ENCODE measurements around the gene CEP162. TPM values are rescaled to one million over a fixed set of nuclear protein-coding genes. Genes with fewer than 3 reads are reported as not detected.

CEP162 gene
- total and polyA plus RNA-seq, 2 of the 8 experiments (the other 6 are each of a cell fraction or from before 2014, with no cell fraction given) = 1.3 to 10.6 TPM

GRCh38 chr6:84249724-84250123 is 22.3 kb upstream of the CEP162 start:
- Histone ChIP-seq H3K79me1 (ENCODE audit: low read depth, low read length) (no peaks in the 10 kb centered on the region), H3K4me2 (ENCODE audit: insufficient read depth in 1 of 2, low read depth in 2 of 2, low read length in 2 of 2) (no peak overlapping the region), H3K18ac (ENCODE audit: extremely low read depth, low read length) (no peak overlapping the region; the same call in 1 of the 2 replicates), H3K79me2 (ENCODE audit: control insufficient read depth in 1 of 2, insufficient read depth in 2 of 2, low read length in 2 of 2) (no peaks in the 10 kb centered on the region), H3K9me3 (ENCODE audit: insufficient read depth in 2 of 2, low read depth in 1 of 2, low read length in 1 of 2) (no peaks in the 10 kb centered on the region), H4K5ac (ENCODE audit: insufficient read length, low read depth, low read length) (no peak overlapping the region), H2BK5ac (ENCODE audit: low read depth, low read length) (no peak overlapping the region), H2AFZ (ENCODE audit: low read length) (peak overlapping the region; percentile 93), H4K8ac (ENCODE audit: extremely low read depth, insufficient read depth, low read length) (no peak overlapping the region), H3K27ac (ENCODE audit: low read depth, low read length) (no peak overlapping the region), H3K4me3 (ENCODE audit: extremely low read depth in 1 of 4, insufficient read depth in 2 of 4, low read depth in 3 of 4, low read length in 4 of 4) (no peak overlapping the region), H3K36me3 (ENCODE audit: control insufficient read depth in 2 of 4, insufficient read depth in 4 of 4, low read length in 3 of 4) (no peaks in the 10 kb centered on the region), H3K23me2 (ENCODE audit: low read depth, low read length) (no peaks in the 10 kb centered on the region; the same call in 1 of the 2 replicates), H2AK5ac (ENCODE audit: low read depth, low read length) (no peak overlapping the region), H2BK20ac (ENCODE audit: low read length) (no peak overlapping the region), H3K27me3 (replicated peaks in 1 of 4; ENCODE audit: control insufficient read depth in 3 of 4, extremely low read depth in 1 of 4, insufficient read depth in 3 of 4, low read length in 3 of 4) (no peaks in the 10 kb centered on the region), H3K4ac (replicated peaks; ENCODE audit: insufficient read length, low read depth, low read length) (no peak overlapping the region), H2BK120ac (replicated peaks; ENCODE audit: low read depth, low read length) (no peak overlapping the region), H3K23ac (ENCODE audit: insufficient read length) (no peak overlapping the region), H3K14ac (ENCODE audit: insufficient read length) (no peak overlapping the region), H3K9ac (replicated peaks in 1 of 4; ENCODE audit: extremely low read depth in 1 of 4, low read depth in 3 of 4, low read length in 3 of 4) (no peak overlapping the region), H2BK15ac (ENCODE audit: low read length) (no peak overlapping the region), H4K20me1 (replicated peaks in 1 of 2; ENCODE audit: control insufficient read depth in 1 of 2, insufficient read depth in 2 of 2, low read length in 2 of 2) (no peaks in the 10 kb centered on the region), H3K4me1 (replicated peaks in 1 of 4; ENCODE audit: control insufficient read depth in 3 of 4, insufficient read depth in 4 of 4, low read length in 3 of 4) (no peaks in the 10 kb centered on the region), H2BK12ac (ENCODE audit: low read depth, low read length) (no peak overlapping the region), H3K56ac (replicated peaks; ENCODE audit: insufficient read length, low read depth, low read length) (no peak overlapping the region), H4K91ac (replicated peaks; ENCODE audit: insufficient read length, low read length) (no peak overlapping the region)
- ChIA-PET POLR2A (ENCODE audit: partially characterized antibody) (no interaction called here), CTCF (ENCODE audit: partially characterized antibody) (no interaction called here)
- DNase-seq (ENCODE audit: low read depth in 1 of 2, low spot score in 2 of 2) = no peak
- WGBS, 2 experiments (ENCODE audit: extremely low coverage in 1 of 2, insufficient coverage in 1 of 2, insufficient read length in 1 of 2, insufficient replicate concordance in 2 of 2, low coverage in 1 of 2, low lambda C conversion rate in 2 of 2, missing lambda C conversion rate in 1 of 2) = 83% methylated on average over 3 of the region's 3 CpGs; no CpG with 5 or more reads in 1 of the 2 experiments
- peak; percentile 19 for FAIRE-seq
- TF ChIP-seq EP300 (IDR thresholded peaks at IDR 0.05; ENCODE audit: borderline replicate concordance in 1 of 2, low read depth in 2 of 2, low read length in 2 of 2) (no peak), TEAD4 (IDR thresholded peaks at IDR 0.05; ENCODE audit: low read depth, low read length) (no peak), POLR2AphosphoS5 (IDR thresholded peaks at IDR 0.05; ENCODE audit: low read depth, low read length) (no peak), SUZ12 (IDR thresholded peaks at IDR 0.05; ENCODE audit: low read length) (no peak), PHF8 (conservative IDR thresholded peaks at IDR 0.05; ENCODE audit: low read depth, low read length) (no peak), ATF2 (IDR thresholded peaks at IDR 0.05; ENCODE audit: low read length) (no peak), SP1 (IDR thresholded peaks at IDR 0.05; ENCODE audit: low read depth, low read length) (no peak), JUN (IDR thresholded peaks at IDR 0.05; ENCODE audit: low read depth, low read length) (no peak), MAX (IDR thresholded peaks at IDR 0.05) (no peak), EZH2 (IDR thresholded peaks at IDR 0.05; ENCODE audit: low read depth, low read length, severe bottlenecking) (no peak), CHD2 (IDR thresholded peaks at IDR 0.05; ENCODE audit: low read length) (no peak), SIX5 (IDR thresholded peaks at IDR 0.05; ENCODE audit: low read depth, low read length) (no peak), CBX5 (IDR thresholded peaks at IDR 0.05; ENCODE audit: low read depth, low read length) (no peak)

All from H1 (cell line).